Measurements from ENCODE around the gene RLN3.

- no peak for TF ChIP-seq ZNF274 (IDR thresholded peaks at IDR 0.05; ENCODE audit: low read depth, low read length)
- no peak for TF ChIP-seq SUZ12 (IDR thresholded peaks at IDR 0.05; ENCODE audit: extremely low read depth, insufficient read depth, insufficient read length)
These were observed 11.2 kb downstream of the RLN3 start for GRCh38 chr19:14039181-14039580.
